ENCODE results near the gene TM4SF5.

The TM4SF5 gene

GRCh38 chr17:4747847-4748246 is 23.8 kb upstream of the TM4SF5 start:
- Histone ChIP-seq H3K36me3 (ENCODE audit: insufficient read depth, low read length) (no peaks in the 10 kb centered on the region), H4K20me1 (ENCODE audit: insufficient read depth, low read length, poor library complexity, severe bottlenecking) (no peaks in the 10 kb centered on the region), H3K9me2 (replicated peaks; ENCODE audit: low read depth, low read length) (no peaks in the 10 kb centered on the region), H3K9me3 (ENCODE audit: insufficient read depth, low read depth, low read length) (no peaks in the 10 kb centered on the region), H2AFZ (ENCODE audit: low read length) (peak overlapping the region; percentile 67), H3F3A (ENCODE audit: low read depth) (no peaks in the 10 kb centered on the region), H3K27me3 (ENCODE audit: insufficient read depth, low read length, poor library complexity, severe bottlenecking) (no peaks in the 10 kb centered on the region), H3K4me2 (ENCODE audit: low read depth, low read length, poor library complexity, severe bottlenecking) (peak overlapping the region; percentile 35), H3K9ac (ENCODE audit: low read depth, low read length, poor library complexity, severe bottlenecking) (no peak overlapping the region), H3K4me3 (ENCODE audit: low read length, poor library complexity, severe bottlenecking) (no peak overlapping the region), H3K79me2 (ENCODE audit: insufficient read depth, low read length) (no peaks in the 10 kb centered on the region), H3K4me1 (ENCODE audit: insufficient read depth, low read length, poor library complexity, severe bottlenecking) (peaks cover 4% of the 10 kb centered on the region)
- TF ChIP-seq CTCF (conservative IDR thresholded peaks at IDR 0.05; ENCODE audit: low read length) (no peak), EZH2phosphoT487 (IDR thresholded peaks at IDR 0.05; ENCODE audit: borderline replicate concordance) (no peak)

- no peaks in the 10 kb centered on the region for H3F3A ChIP-seq (ENCODE audit: low read depth)
- H3K79me2 ChIP-seq (ENCODE audit: insufficient read depth, low read length) = no peaks in the 10 kb centered on the region
- peaks cover 4% of the 10 kb centered on the region for H3K4me1 ChIP-seq (ENCODE audit: insufficient read depth, low read length, poor library complexity, severe bottlenecking)
- no peaks in the 10 kb centered on the region for H3K9me2 ChIP-seq (replicated peaks; ENCODE audit: low read depth, low read length)
- H3K4me2 ChIP-seq (ENCODE audit: low read depth, low read length, poor library complexity, severe bottlenecking) = no peak overlapping the region
- no peak overlapping the region for H3K4me3 ChIP-seq (ENCODE audit: low read length, poor library complexity, severe bottlenecking)
- H3K9ac ChIP-seq (ENCODE audit: low read depth, low read length, poor library complexity, severe bottlenecking) = no peak overlapping the region
- no peak overlapping the region for H2AFZ ChIP-seq (ENCODE audit: low read length)
- H4K20me1 ChIP-seq (ENCODE audit: insufficient read depth, low read length, poor library complexity, severe bottlenecking) = no peaks in the 10 kb centered on the region
- TF ChIP-seq EZH2phosphoT487 (IDR thresholded peaks at IDR 0.05; ENCODE audit: borderline replicate concordance) = no peak
- no peak for TF ChIP-seq CTCF (conservative IDR thresholded peaks at IDR 0.05; ENCODE audit: low read length)
- H3K27me3 ChIP-seq (ENCODE audit: insufficient read depth, low read length, poor library complexity, severe bottlenecking) = no peaks in the 10 kb centered on the region
- no peaks in the 10 kb centered on the region for H3K9me3 ChIP-seq (ENCODE audit: insufficient read depth, low read depth, low read length)
- no peaks in the 10 kb centered on the region for H3K36me3 ChIP-seq (ENCODE audit: insufficient read depth, low read length)
Observed at GRCh38 chr17:4748686-4749085, 23.0 kb upstream of the TM4SF5 start.

DNA sequence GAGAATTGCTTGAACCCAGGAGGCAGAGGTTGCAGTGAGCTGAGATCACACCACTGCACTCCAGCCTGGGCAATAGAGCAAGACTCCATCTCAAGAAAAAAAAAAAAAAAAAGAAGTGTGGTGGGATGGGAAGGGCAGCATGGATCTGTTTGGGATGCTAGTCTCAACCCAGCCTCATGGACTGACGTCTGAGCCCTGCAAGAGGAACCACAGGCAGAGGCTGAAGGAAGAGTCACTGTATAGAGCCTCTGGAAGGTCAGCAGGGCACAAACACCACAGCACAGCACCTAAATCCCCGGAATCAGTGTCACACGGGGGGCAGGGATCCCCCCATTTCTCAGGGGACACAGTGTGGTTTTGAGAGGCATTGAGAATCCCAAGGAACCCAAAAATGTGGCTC is 21.1 kb upstream of the TM4SF5 start:
- Histone ChIP-seq H3K4me3 (ENCODE audit: low read length, poor library complexity, severe bottlenecking) (no peak overlapping the region), H3K4me1 (ENCODE audit: insufficient read depth, low read length, poor library complexity, severe bottlenecking) (peaks cover 4% of the 10 kb centered on the region), H2AFZ (ENCODE audit: low read length) (no peak overlapping the region), H3K9me2 (replicated peaks; ENCODE audit: low read depth, low read length) (no peaks in the 10 kb centered on the region), H3F3A (ENCODE audit: low read depth) (no peaks in the 10 kb centered on the region), H4K20me1 (ENCODE audit: insufficient read depth, low read length, poor library complexity, severe bottlenecking) (no peaks in the 10 kb centered on the region), H3K9ac (ENCODE audit: low read depth, low read length, poor library complexity, severe bottlenecking) (no peak overlapping the region), H3K4me2 (ENCODE audit: low read depth, low read length, poor library complexity, severe bottlenecking) (no peak overlapping the region), H3K36me3 (ENCODE audit: insufficient read depth, low read length) (no peaks in the 10 kb centered on the region), H3K9me3 (ENCODE audit: insufficient read depth, low read depth, low read length) (no peaks in the 10 kb centered on the region), H3K79me2 (ENCODE audit: insufficient read depth, low read length) (no peaks in the 10 kb centered on the region), H3K27me3 (ENCODE audit: insufficient read depth, low read length, poor library complexity, severe bottlenecking) (no peaks in the 10 kb centered on the region)
- no peak for TF ChIP-seq EZH2phosphoT487 (IDR thresholded peaks at IDR 0.05; ENCODE audit: borderline replicate concordance)
- no peak for TF ChIP-seq CTCF (conservative IDR thresholded peaks at IDR 0.05; ENCODE audit: low read length)
